NCI-H146 (cell line): Measurements from ENCODE around the gene SPIRE1.
"Not testable (repeated sequence)": the region's sequence is repeated elsewhere in the genome, so short reads cannot be mapped to it uniquely, and the experiment has no call there.

Source experiments
- DNase-seq: peaks from one replicate; lab custom pipeline; 2025; lab: John Stamatoyannopoulos, UW

The SPIRE1 gene

DNA sequence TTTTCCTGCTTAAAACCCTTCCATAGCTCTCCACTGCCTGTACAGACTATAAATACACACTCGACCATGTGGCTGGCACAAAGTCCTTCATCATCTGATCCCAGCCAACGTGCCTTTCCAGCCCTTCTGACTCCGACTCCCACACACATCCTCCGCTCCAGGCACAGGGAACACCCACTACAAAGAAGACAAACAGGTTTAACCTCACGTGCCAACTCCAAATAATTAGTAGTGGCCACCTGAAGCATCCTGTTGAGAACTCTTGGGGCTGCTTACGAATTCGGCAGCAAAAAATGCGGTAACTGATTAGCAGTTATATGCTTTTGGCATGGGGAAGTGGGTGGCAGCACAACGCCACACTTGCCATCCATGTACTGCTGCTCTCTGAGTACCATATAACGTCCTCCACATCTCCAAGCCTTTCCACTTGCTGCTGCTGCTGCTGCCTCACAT lies 12.1 kb downstream of the SPIRE1 start:
- DNase-seq = no peak

DNA sequence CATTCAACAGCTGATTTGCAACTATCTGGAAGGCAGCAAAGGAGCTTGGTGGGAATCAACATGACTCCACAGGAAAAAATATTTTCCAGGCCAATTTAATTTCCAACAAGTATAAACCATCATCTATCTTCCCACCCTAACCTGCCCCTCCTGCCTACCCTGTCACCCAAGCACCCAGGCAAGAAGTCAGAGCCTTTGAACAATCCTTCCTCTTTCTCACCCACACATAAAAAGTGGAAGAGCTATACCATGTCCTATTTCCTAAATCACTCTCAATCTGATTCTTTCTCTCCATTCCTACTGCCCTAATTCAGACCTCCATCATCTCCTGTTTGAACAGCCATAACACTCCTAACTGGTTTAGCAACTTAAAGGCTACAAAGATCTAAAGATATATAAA lies 12.7 kb downstream of the SPIRE1 start:
- no peak for DNase-seq

- not testable (repeated sequence) for DNase-seq
These were observed 14.2 kb downstream of the SPIRE1 start for GRCh38 chr18:12643756-12644155.

DNA sequence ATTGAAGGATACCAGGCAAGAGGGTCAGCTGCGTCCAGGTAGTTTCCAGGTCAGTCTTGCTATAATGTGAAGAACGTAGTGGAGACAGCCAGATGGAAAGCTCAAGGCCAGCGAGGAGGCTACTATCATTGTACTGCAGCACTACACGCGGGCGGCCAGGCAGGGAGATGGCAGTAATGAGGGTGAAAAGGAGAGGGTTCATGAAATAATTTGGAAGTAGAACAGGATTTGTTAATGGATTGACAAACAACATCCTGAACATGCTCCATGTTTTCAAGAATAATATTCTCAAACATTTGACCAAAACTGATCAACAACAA lies 17.1 kb downstream of the SPIRE1 start:
- no peak for DNase-seq

DNA sequence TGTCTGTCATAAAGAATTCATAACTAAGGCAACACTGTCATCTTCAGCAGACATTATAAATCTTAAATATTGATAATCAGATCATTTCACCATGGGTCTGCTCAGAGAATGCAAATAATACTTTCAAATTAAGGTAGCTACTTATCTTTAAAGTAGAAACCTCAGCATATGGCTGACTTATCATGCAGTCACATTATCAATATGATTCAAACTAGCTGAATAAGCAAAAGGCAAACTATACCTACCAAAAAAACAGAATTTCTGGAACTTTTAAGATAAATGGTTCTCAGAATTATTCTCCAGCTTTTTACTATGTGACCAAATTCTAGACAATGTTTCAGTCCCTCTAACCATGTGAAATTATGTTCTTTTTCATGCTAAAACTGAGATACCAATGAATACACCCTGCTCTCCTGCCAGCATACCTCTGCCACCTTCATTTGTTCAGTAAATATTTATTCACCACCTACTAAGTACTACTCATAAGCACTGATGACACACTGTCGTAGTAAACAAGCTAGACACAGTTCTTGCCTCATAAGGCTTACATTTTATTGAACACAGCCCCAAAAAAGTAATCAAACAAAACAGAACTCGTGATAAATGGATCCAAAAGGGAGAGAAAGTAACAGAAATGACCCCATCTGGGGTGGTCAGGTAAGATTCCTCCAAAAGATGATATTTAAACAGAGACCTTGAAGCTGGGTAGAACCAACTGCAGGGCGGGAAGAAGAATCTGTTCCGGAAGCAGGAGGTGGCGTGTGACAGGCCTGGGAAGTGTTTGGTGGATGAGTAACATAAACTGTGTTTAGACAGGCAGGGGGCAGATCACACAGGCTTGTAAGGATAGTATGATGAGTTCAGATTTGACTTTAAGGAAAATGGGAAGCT lies 17.7 kb downstream of the SPIRE1 start:
- DNase-seq = no peak

DNA sequence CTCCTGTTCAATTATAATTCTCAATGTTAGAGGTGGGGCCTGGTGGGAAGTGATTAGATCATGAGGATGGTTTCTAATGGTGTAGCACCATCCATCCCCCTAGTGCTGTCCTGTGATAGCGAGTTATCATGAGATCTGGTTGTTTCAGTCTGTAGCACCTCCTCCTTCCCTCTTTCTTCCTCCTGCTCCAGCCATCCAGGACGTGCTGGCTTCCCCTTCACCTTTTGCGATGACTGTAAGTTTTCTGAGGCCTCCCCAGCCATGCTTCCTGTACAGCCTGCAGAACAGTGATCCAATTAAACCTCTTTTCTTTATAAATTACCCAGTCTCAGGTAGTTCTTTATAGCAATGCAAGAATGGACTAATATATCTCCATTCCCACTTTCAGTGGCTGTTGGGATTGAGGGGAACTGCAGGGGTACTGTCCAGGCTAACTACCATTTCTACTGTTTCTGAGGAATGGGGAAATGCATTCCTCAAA lies 19.2 kb downstream of the SPIRE1 start:
- DNase-seq = no peak

DNA sequence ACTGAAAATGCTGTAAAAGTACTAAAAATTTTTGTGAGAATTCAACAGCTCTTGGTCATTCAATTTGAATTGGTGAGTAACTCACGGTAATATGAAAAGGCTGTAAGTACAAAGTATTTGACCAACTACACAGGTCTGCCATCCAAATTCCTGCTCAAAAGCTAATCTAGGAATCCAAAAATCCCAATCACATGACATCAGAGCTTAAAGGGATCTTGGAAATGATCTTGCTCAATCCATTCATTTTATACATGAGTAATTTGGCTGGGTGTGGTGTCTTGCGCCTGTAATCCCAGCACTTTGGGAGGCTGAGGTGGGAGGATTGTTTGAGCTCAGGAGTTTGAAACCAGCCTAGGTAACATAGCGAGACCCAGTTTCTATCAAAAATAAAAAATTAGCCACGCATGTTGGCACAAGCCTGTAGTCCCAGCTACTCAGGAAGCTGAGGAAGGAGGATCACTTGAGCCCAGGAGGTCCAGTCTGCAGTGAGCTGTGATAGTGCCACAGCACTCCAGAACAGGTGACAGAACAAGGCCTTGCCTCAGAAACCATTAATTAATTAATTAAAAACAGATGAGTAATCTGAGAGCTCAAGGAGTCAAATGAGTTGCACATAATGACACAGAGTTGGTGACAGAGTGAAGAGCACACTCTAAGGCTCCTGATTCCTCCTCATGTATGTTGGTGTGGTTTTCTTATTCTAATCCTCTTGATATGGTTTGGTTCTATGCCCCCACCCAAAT lies 19.8 kb downstream of the SPIRE1 start:
- no peak for DNase-seq

GRCh38 chr18:12637393-12637792 lies 20.5 kb downstream of the SPIRE1 start:
- DNase-seq = no peak

- no peak for DNase-seq
These were observed 26.0 kb downstream of the SPIRE1 start for GRCh38 chr18:12631831-12632477.

GRCh38 chr18:12630136-12630535 lies 27.8 kb downstream of the SPIRE1 start:
- no peak for DNase-seq

- DNase-seq = no peak
These were observed 28.9 kb downstream of the SPIRE1 start for GRCh38 chr18:12628706-12629702.

GRCh38 chr18:12627199-12627598 lies 30.7 kb downstream of the SPIRE1 start:
- not testable (repeated sequence) for DNase-seq

DNA sequence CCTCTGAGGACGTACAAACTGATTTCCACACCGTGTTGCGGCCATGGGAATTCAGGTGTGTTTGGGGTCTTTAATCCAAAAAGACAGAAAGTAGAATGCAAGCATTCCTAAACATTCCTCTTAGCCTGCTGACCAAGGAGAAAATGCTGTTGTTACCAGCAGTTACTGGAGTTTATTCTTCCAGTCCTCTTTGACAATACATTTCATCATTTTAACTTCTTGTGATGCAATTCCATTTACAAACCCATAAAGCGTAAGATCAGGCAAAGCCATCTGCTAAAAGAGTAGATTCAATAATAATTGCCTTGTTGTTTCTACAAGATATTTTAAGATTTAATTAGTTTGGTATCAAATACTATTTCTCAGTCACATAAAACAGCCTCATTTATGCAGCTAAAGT lies 32.7 kb downstream of the SPIRE1 start:
- DNase-seq = no peak

DNA sequence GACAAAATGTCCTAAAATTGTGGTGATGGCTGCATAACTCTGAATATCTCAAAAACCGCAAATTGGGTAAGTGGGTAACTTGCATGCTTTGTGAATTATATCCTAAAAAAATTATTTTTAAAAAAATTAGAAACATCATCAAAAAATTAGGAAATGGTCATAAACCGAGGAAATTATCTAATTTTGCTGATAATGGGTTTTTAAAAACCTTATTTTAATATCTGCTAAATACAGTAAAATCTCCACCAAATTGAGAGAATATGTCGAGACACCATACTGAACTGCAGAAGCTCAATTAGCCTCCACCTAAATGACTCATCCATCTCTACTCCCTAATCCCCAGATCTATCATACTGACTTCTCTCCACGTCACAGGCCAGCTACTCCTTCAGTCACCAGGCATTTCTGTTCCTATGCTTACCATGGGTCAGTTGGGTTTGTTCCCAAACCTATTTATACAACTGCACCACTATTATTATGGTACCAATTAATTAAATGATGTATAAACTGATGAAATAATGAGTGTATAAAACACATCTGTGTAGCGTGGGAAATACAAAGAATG lies 36.1 kb downstream of the SPIRE1 start:
- no peak for DNase-seq

DNA sequence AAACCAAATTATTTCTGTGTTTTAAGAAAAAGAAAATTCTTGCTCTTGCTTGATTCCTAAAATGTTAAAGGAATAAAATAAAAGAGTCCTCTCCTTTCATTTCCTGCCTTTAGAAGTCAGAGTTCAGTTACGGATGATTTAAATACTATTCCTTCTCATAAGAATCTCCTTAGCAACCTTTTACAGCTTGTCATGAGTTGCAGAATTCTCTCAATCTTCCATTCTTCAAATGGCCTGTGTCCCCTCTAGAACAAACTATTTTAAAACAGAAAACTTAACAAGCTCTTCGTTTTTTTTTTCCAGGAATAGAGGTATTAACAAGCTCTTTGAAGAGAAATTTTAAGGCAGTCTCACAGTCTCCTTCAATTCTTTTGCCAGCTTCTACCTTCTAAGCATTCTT lies 42.2 kb downstream of the SPIRE1 start:
- DNase-seq = no peak

DNA sequence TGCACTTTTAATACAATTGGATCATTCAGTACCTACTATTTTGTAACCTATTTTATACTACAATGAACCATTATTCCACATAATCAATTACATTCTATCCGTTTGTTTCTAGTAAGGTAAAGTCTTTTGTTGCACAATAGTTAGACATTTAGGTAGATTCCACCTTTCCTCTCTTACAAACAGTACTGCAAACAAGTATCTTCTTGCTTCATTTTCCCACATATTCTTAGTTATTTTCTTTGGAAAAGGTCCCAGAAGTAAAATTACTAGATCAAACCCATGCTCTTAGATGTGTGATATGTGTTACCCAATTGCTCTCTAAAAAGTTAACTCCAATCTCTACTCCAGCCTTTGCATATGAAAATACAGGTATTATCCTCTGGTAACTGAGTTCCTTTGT lies 49.6 kb downstream of the SPIRE1 start:
- no peak for DNase-seq

GRCh38 chr18:12606592-12607315 lies 51.2 kb downstream of the SPIRE1 start:
- DNase-seq = peak; percentile 13

- no peak for DNase-seq
These were observed 53.4 kb downstream of the SPIRE1 start for GRCh38 chr18:12604445-12605007.

GRCh38 chr18:12599966-12600365 lies 57.9 kb downstream of the SPIRE1 start:
- DNase-seq = no peak

- peak; percentile 22 for DNase-seq
These were observed 58.4 kb downstream of the SPIRE1 start for GRCh38 chr18:12599543-12599942.
